HepG2 (cell line): ENCODE measurements around the gene GNL1. TPM values are rescaled to one million over a fixed set of nuclear protein-coding genes. Genes with fewer than 3 reads are reported as not detected.

Source experiments
- GTF3A ChIP-seq: sonication (generic); formaldehyde crosslinking; conservative IDR thresholded peaks from 2 replicates; pipeline ENCODE4 v1.4.0; 2020; ENCODE audit warnings: mild to moderate bottlenecking, missing genetic modification reagents
- HIVEP1 ChIP-seq: sonication (generic); formaldehyde crosslinking; IDR thresholded peaks from 2 replicates; pipeline ENCODE4 v1.4.0; 2020; ENCODE audit warnings: mild to moderate bottlenecking, missing genetic modification reagents
- MZF1 ChIP-seq: sonication (generic); formaldehyde crosslinking; IDR thresholded peaks from 2 replicates; pipeline ENCODE4 v1.8.1; 2023; ENCODE audit warnings: mild to moderate bottlenecking, missing genetic modification reagents, borderline replicate concordance
- NCOA5 ChIP-seq: sonication (generic); formaldehyde crosslinking; IDR thresholded peaks from 2 replicates; pipeline ENCODE4 v1.4.0; 2020; ENCODE audit warnings: missing genetic modification reagents
- ZNF615 ChIP-seq: sonication (generic); formaldehyde crosslinking; IDR thresholded peaks from 2 replicates; pipeline ENCODE4 v1.5.0; 2020; ENCODE audit warnings: mild to moderate bottlenecking, missing genetic modification reagents, borderline replicate concordance
- polyA plus RNA-seq, 8 experiments: library from polyadenylated mRNA; depleted of rRNA in 3 of 8; stranded (reverse) in 7 of 8; unstranded in 1 of 8; fragments of >200 nt; fragmentation: Illumina TruSeq in 4 of 8; extraction: Trizol in 4 of 8; gene quantifications; 2 replicates each; pipeline versions ENCODE4 v1.2.1 to v1.2.3, GENCODE V29; 2011 to 2016; ENCODE audit warnings: low read depth in 4 of 8, missing spikeins in 1 of 8, mixed read lengths in 1 of 8; ENCODE audit not compliant: insufficient read depth in 1 of 8
- total RNA-seq, 5 experiments: library from RNA; depleted of rRNA; stranded (reverse); fragments of >200 nt; fragmentation: Illumina TruSeq; extraction: Trizol; gene quantifications; 2 replicates each; pipeline ENCODE4 v1.2.3, GENCODE V29; 2016; ENCODE audit warnings: low read depth in 1 of 5
- TF ChIP-seq, protein P1 (sequence below): sonication (generic); formaldehyde crosslinking; IDR thresholded peaks from 2 replicates; pipeline ENCODE4 v1.4.0; 2020; ENCODE audit warnings: missing genetic modification reagents, borderline replicate concordance
- TF ChIP-seq, protein P2 (sequence below): IDR thresholded peaks from 2 replicates; pipeline ENCODE4 v1.6.1; 2016; ENCODE audit warnings: low read depth, borderline replicate concordance
- TF ChIP-seq, protein P3 (sequence below): fragments of 450-650 bp; IDR thresholded peaks from 2 replicates; pipeline ENCODE4 v1.6.1; 2017; ENCODE audit warnings: mild to moderate bottlenecking

The GNL1 gene
- total and polyA plus RNA-seq, 2 of the 13 experiments (the other 11 are each of a cell fraction or from before 2014, with no cell fraction given) = 35.0 to 55.6 TPM

DNA sequence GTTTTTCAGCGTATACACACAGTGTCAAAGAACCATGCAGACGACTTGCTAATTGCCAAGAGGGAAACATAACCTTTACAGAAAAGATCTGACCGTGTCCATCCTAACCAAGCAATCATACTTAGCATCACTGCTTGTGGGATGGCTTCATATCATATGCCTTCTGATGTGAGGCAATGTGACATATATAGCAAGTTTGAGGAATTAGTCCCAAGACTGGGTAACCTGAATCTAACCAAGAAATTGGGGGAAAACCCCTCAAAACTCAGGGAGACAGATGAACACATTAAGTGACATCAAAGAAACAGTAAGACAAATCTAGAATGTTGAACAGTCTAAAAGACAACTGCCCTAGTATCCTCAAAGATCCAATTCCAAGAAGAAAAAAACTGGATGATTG is 18.4 kb downstream of the GNL1 start (continued):
- TF ChIP-seq, protein P1, sequence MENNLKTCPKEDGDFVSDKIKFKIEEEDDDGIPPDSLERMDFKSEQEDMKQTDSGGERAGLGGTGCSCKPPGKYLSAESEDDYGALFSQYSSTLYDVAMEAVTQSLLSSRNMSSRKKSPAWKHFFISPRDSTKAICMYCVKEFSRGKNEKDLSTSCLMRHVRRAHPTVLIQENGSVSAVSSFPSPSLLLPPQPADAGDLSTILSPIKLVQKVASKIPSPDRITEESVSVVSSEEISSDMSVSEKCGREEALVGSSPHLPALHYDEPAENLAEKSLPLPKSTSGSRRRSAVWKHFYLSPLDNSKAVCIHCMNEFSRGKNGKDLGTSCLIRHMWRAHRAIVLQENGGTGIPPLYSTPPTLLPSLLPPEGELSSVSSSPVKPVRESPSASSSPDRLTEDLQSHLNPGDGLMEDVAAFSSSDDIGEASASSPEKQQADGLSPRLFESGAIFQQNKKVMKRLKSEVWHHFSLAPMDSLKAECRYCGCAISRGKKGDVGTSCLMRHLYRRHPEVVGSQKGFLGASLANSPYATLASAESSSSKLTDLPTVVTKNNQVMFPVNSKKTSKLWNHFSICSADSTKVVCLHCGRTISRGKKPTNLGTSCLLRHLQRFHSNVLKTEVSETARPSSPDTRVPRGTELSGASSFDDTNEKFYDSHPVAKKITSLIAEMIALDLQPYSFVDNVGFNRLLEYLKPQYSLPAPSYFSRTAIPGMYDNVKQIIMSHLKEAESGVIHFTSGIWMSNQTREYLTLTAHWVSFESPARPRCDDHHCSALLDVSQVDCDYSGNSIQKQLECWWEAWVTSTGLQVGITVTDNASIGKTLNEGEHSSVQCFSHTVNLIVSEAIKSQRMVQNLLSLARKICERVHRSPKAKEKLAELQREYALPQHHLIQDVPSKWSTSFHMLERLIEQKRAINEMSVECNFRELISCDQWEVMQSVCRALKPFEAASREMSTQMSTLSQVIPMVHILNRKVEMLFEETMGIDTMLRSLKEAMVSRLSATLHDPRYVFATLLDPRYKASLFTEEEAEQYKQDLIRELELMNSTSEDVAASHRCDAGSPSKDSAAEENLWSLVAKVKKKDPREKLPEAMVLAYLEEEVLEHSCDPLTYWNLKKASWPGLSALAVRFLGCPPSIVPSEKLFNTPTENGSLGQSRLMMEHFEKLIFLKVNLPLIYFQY (CRISPR knock-in tag) = no peak
- no peak for TF ChIP-seq MZF1
- no peak for TF ChIP-seq NCOA5 (CRISPR knock-in tag)
- no peak for TF ChIP-seq GTF3A
- TF ChIP-seq, protein P2, sequence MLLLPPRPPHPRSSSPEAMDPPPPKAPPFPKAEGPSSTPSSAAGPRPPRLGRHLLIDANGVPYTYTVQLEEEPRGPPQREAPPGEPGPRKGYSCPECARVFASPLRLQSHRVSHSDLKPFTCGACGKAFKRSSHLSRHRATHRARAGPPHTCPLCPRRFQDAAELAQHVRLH = no peak
- TF ChIP-seq HIVEP1 (CRISPR knock-in tag) = no peak
- TF ChIP-seq, protein P3, sequence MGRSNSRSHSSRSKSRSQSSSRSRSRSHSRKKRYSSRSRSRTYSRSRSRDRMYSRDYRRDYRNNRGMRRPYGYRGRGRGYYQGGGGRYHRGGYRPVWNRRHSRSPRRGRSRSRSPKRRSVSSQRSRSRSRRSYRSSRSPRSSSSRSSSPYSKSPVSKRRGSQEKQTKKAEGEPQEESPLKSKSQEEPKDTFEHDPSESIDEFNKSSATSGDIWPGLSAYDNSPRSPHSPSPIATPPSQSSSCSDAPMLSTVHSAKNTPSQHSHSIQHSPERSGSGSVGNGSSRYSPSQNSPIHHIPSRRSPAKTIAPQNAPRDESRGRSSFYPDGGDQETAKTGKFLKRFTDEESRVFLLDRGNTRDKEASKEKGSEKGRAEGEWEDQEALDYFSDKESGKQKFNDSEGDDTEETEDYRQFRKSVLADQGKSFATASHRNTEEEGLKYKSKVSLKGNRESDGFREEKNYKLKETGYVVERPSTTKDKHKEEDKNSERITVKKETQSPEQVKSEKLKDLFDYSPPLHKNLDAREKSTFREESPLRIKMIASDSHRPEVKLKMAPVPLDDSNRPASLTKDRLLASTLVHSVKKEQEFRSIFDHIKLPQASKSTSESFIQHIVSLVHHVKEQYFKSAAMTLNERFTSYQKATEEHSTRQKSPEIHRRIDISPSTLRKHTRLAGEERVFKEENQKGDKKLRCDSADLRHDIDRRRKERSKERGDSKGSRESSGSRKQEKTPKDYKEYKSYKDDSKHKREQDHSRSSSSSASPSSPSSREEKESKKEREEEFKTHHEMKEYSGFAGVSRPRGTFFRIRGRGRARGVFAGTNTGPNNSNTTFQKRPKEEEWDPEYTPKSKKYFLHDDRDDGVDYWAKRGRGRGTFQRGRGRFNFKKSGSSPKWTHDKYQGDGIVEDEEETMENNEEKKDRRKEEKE = no peak
- TF ChIP-seq ZNF615 (CRISPR knock-in tag) = no peak
